ENCODE measurements around the gene C16orf95. TPM values are rescaled to one million over a fixed set of nuclear protein-coding genes. Genes with fewer than 3 reads are reported as not detected.

Gene C16orf95
- polyA plus RNA-seq, 2 of the 4 experiments (the other 2 are of a cell fraction), result 3.5 to 6.3 TPM

DNA sequence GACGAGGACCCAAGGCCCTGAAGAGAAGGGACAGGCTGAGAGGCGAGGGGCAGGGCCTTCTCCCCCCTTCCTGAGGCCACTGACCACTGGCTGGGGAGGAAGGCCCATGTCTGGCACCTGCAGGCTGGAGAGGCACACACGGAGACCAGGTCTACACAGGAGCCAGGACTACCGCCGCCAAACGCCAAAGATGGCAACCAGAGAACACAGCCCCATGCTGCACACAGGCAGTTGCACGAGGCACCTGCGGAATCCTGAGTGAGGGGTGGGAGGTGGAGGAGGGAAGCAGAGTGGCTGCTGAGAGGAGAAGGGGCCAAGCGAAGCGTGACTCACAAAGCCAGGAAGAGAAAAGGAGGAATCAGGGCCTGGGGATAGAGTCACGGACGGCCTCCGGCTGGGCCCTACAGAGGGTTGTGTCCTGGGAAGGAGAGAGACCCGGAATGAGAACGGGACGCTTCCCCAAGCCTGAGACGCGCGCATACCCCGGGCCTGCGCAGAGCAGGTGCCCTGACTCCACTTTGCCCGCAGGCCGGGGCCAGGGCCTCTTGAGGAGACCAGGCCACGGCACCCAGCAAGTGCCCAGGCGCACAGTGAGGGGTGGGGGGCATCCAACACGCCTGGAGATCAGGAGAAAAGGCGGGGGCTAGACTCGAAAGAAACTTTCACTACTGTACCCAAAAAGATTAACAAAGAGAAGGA, 28.7 kb upstream of the C16orf95 start:
- DNase-seq (ENCODE audit: low read depth in 1 of 2, low spot score in 1 of 2), result no peak
- Histone ChIP-seq H3K9me3 (no peaks in the 10 kb centered on the region), H3K4me3 (no peak overlapping the region), H3K27ac (no peak overlapping the region), H3K4me2 (no peak overlapping the region), H3K4me1 (no peaks in the 10 kb centered on the region)
- TF ChIP-seq, protein P1, sequence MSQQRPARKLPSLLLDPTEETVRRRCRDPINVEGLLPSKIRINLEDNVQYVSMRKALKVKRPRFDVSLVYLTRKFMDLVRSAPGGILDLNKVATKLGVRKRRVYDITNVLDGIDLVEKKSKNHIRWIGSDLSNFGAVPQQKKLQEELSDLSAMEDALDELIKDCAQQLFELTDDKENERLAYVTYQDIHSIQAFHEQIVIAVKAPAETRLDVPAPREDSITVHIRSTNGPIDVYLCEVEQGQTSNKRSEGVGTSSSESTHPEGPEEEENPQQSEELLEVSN (IDR thresholded peaks at IDR 0.05; ENCODE audit: borderline replicate concordance, low read depth), result no peak
- TF ChIP-seq ESRRA (IDR thresholded peaks at IDR 0.05; ENCODE audit: borderline replicate concordance, low read length) (no peak), PHF8 (IDR thresholded peaks at IDR 0.05; ENCODE audit: borderline replicate concordance, low read depth) (no peak), HOXB5 (CRISPR knock-in tag; IDR thresholded peaks at IDR 0.05) (no peak), HDAC2 (IDR thresholded peaks at IDR 0.05) (no peak), JUNB (IDR thresholded peaks at IDR 0.05) (no peak), KDM1A (IDR thresholded peaks at IDR 0.05; ENCODE audit: low read depth) (no peak), FOXS1 (CRISPR knock-in tag; IDR thresholded peaks at IDR 0.05) (no peak)
- TF ChIP-seq, protein P2, sequence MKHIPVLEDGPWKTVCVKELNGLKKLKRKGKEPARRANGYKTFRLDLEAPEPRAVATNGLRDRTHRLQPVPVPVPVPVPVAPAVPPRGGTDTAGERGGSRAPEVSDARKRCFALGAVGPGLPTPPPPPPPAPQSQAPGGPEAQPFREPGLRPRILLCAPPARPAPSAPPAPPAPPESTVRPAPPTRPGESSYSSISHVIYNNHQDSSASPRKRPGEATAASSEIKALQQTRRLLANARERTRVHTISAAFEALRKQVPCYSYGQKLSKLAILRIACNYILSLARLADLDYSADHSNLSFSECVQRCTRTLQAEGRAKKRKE (CRISPR knock-in tag; IDR thresholded peaks at IDR 0.05; ENCODE audit: low read depth), result no peak
- TF ChIP-seq, protein P3, sequence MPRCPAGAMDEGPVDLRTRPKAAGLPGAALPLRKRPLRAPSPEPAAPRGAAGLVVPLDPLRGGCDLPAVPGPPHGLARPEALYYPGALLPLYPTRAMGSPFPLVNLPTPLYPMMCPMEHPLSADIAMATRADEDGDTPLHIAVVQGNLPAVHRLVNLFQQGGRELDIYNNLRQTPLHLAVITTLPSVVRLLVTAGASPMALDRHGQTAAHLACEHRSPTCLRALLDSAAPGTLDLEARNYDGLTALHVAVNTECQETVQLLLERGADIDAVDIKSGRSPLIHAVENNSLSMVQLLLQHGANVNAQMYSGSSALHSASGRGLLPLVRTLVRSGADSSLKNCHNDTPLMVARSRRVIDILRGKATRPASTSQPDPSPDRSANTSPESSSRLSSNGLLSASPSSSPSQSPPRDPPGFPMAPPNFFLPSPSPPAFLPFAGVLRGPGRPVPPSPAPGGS (IDR thresholded peaks at IDR 0.05), result no peak
- ChIA-PET POLR2A (no interaction called here), CTCF (no interaction called here)
- no peak for ATAC-seq
- no peak for FAIRE-seq
- WGBS (ENCODE audit: missing lambda C conversion rate), result 92% methylated on average over 25 of the region's 28 CpGs

DNA sequence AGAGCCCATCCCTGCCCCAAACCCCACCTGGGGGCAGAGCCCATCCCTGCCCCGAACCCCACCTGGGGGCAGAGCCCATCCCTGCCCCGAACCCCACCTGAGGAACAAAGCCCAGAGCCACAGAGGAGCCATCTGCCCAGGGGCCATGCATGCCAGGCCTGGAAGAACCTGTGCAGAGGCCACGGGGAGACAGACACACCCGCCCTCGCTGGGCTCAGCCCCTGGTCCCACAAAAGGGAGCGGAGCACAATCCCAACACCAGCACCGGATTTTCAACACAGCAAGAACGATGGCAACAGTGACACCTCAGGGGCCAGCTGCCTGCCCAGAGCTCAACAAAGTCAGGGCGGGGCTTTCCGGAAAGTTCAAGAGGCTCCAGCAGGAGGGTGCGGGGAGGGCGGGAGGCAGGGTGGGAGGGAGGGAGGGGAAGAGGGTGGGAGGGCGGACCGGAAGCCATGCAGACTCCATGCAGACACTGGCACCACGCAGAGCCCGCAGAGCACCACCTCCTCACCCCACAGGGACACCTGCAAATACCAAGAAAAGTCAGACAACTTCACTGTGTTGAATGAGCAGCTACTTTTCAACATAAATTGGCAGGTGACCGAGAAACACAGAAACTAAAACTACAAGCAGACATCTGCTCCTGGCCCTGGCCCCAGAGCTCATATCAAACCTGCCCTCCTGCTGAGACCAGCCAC, 27.9 kb upstream of the C16orf95 start:
- no peak for ATAC-seq
- no peak overlapping the region for H3K4me2 ChIP-seq

DNA sequence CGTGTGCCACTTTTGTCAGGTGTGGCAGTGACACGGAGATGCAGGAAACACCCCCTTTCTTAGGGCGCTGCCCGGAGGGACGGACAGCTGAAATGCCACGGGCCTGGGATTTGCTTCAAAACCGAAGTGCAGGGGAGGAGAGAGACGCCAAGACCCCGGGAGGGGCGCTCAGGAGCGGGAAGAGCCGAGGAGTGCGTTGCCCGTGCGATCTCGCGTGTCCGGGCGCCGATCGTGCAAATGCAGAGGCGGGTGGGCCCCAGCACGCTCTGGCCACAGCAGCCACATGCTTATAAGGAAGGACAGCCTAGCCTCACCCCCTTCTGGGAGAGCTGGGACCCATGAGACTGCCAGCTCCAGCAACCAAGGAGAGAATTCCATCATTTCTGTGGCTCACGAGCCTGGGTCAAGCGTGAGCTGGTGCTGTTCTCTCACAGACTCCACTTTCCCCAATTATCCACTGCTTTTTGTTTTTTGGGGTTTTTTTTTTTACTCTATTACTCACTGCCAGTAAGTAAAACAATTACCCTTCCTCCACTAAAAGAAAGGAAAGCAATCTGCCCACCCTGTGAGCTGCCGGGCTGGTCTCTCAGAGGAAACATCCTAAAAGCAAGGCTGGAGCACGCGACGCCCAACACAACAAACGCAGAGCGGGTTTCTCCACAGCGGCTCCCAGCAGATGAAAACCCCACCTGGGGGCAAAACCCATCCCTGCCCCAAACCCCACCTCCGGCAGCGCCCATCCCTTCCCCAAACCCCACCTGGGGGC, 27.2 kb upstream of the C16orf95 start:
- CTCF ChIA-PET, result interaction anchor here (1.0 to 2.1 kb wide), 5 partner anchors 10 to 291 kb away, joined by 3 to 7 read pairs (median 3); no protein-coding TSS in a partner anchor
- H3K27ac ChIP-seq, result no peak overlapping the region
- TF ChIP-seq CHD2 (IDR thresholded peaks at IDR 0.05; ENCODE audit: low read length, partially characterized antibody) (no peak), HEYL (CRISPR knock-in tag; IDR thresholded peaks at IDR 0.05) (no peak), POLR2AphosphoS2 (conservative IDR thresholded peaks at IDR 0.05; ENCODE audit: low read length) (no peak), CBX2 (IDR thresholded peaks at IDR 0.05; ENCODE audit: borderline replicate concordance, low read depth) (no peak), EP300 (IDR thresholded peaks at IDR 0.05) (no peak), NPAS2 (CRISPR knock-in tag; IDR thresholded peaks at IDR 0.05; ENCODE audit: borderline replicate concordance) (no peak), EHF (CRISPR knock-in tag; IDR thresholded peaks at IDR 0.05) (no peak), NR3C1 (IDR thresholded peaks at IDR 0.05) (no peak), HDAC2 (IDR thresholded peaks at IDR 0.05) (no peak), MAZ (IDR thresholded peaks at IDR 0.05; ENCODE audit: borderline replicate concordance, low read depth, low read length) (no peak), CHD4 (IDR thresholded peaks at IDR 0.05; ENCODE audit: borderline replicate concordance) (no peak), PHF8 (IDR thresholded peaks at IDR 0.05; ENCODE audit: borderline replicate concordance, low read depth) (no peak), RAD21 (conservative IDR thresholded peaks at IDR 0.05 in 1 of 2, IDR thresholded peaks at IDR 0.05 in 1 of 2) (no peak)
- no peaks in the 10 kb centered on the region for H3K4me1 ChIP-seq
- POLR2A ChIA-PET, result no interaction called here
- H3K9me3 ChIP-seq, result no peaks in the 10 kb centered on the region
- FAIRE-seq (no peak), ATAC-seq (no peak), DNase-seq (ENCODE audit: low read depth in 1 of 2, low spot score in 1 of 2) (no peak)
- H3K4me2 ChIP-seq, result no peak overlapping the region
- WGBS (ENCODE audit: missing lambda C conversion rate), result 92% methylated on average over 32 of the region's 34 CpGs
- H3K4me3 ChIP-seq, result no peak overlapping the region

More for the DNA sequence above, 27.9 kb upstream of the C16orf95 start:
- no peak for FAIRE-seq
- ChIA-PET POLR2A (no interaction called here), CTCF (interaction anchor here (1.4 to 2.1 kb wide), 2 partner anchors 12 to 290 kb away, joined by 3 to 7 read pairs; no protein-coding TSS in a partner anchor)
- Histone ChIP-seq H3K4me1 (no peaks in the 10 kb centered on the region), H3K9me3 (no peaks in the 10 kb centered on the region), H3K27ac (no peak overlapping the region), H3K4me3 (no peak overlapping the region)
- 98% methylated on average over 11 of the region's 17 CpGs for WGBS (ENCODE audit: missing lambda C conversion rate)
- no peak for DNase-seq (ENCODE audit: low read depth in 1 of 2, low spot score in 1 of 2)
- no peak for TF ChIP-seq ZFP36 (IDR thresholded peaks at IDR 0.05; ENCODE audit: borderline replicate concordance, partially characterized antibody)
- no peak for TF ChIP-seq JUN (IDR thresholded peaks at IDR 0.05)
- TF ChIP-seq SREBF2 (IDR thresholded peaks at IDR 0.05), result no peak
- TF ChIP-seq RARB (CRISPR knock-in tag; IDR thresholded peaks at IDR 0.05), result no peak
- no peak for TF ChIP-seq RNF2 (IDR thresholded peaks at IDR 0.05; ENCODE audit: borderline replicate concordance, low read depth)

Measured in A549 (cell line).